Amniotic epithelial cell (primary cell): ENCODE measurements around the gene KCNE1.

Source experiments
- DNase-seq: peaks from one replicate; pipeline ENCODE4 v3.0.0-alpha.2; 2010; ENCODE audit warnings: low read depth

KCNE1 gene

GRCh38 chr21:34535886-34536285 lies 23.9 kb upstream of the KCNE1 start:
- no peak for DNase-seq

- DNase-seq: no peak
These were observed 22.5 kb upstream of the KCNE1 start for GRCh38 chr21:34534522-34534921.

GRCh38 chr21:34533938-34534337 lies 21.9 kb upstream of the KCNE1 start:
- DNase-seq: no peak

GRCh38 chr21:34531399-34531798 lies 19.4 kb upstream of the KCNE1 start:
- DNase-seq: peak; percentile 51

GRCh38 chr21:34530261-34530660 lies 18.3 kb upstream of the KCNE1 start:
- DNase-seq: peak; percentile 86

GRCh38 chr21:34528131-34528561 lies 16.1 kb upstream of the KCNE1 start:
- DNase-seq: no peak

GRCh38 chr21:34526618-34527290 lies 14.7 kb upstream of the KCNE1 start:
- DNase-seq: peak; percentile 100

- peak; percentile 67 for DNase-seq
These were observed 14.2 kb upstream of the KCNE1 start for GRCh38 chr21:34526241-34526617.

GRCh38 chr21:34524646-34525601 lies 12.9 kb upstream of the KCNE1 start:
- DNase-seq: peak; percentile 50

- DNase-seq: no peak
These were observed 11.1 kb upstream of the KCNE1 start for GRCh38 chr21:34523019-34523555.

- no peak for DNase-seq
These were observed 10.3 kb upstream of the KCNE1 start for GRCh38 chr21:34522284-34522683.

GRCh38 chr21:34521561-34521960 lies 9.6 kb upstream of the KCNE1 start:
- DNase-seq: no peak

- no peak for DNase-seq
These were observed 8.9 kb upstream of the KCNE1 start for GRCh38 chr21:34520764-34521508.

- DNase-seq: no peak
These were observed 8.3 kb upstream of the KCNE1 start for GRCh38 chr21:34520281-34520680.

- DNase-seq: no peak
These were observed 7.7 kb upstream of the KCNE1 start for GRCh38 chr21:34519694-34520093.

- DNase-seq: no peak
These were observed 7.0 kb upstream of the KCNE1 start for GRCh38 chr21:34519016-34519415.

- DNase-seq: no peak
These were observed 6.3 kb upstream of the KCNE1 start for GRCh38 chr21:34518301-34518700.

GRCh38 chr21:34517491-34518245 lies 5.7 kb upstream of the KCNE1 start:
- peak; percentile 52 for DNase-seq

GRCh38 chr21:34517039-34517438 lies 5.0 kb upstream of the KCNE1 start:
- DNase-seq: no peak

- DNase-seq: peak; percentile 44
These were observed 2.6 kb upstream of the KCNE1 start for GRCh38 chr21:34514576-34515115.

- DNase-seq: peak; percentile 52
These were observed 1.2 kb upstream of the KCNE1 start for GRCh38 chr21:34513129-34513675.
